ENCODE measurements around the gene SP2. TPM values are rescaled to one million over a fixed set of nuclear protein-coding genes. Genes with fewer than 3 reads are reported as not detected.

SP2 gene
- total and polyA plus RNA-seq, 2 of the 13 experiments (the other 11 are each of a cell fraction or from before 2014, with no cell fraction given), result 1.4 to 4.8 TPM

DNA sequence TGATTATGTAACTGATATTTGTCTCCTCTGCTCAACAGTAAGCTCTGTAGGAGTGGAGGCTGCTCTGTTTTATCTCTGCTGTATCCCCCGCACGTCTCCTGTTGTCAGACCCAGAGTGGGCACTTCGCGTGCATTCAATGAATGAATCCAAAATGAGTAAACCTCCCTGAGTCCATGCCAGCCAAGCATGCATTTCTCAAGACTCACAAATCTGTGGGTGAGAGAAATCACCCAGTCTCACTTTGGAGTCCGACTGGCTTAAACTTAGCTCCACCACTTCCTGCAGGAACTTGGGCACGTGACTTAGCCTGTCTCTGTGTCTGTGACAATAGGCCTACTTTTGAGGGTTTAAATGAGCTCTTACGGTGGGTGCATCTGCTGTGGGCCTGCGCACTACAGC lies 49.0 kb downstream of the SP2 start:
- Histone ChIP-seq H3K4me2 (ENCODE audit: low read depth, low read length) (no peak overlapping the region), H3K79me2 (ENCODE audit: insufficient read depth, low read length) (peaks cover 20% of the 10 kb centered on the region), H3K27me3 (ENCODE audit: control insufficient read depth in 1 of 2, insufficient read depth in 2 of 2, low read length in 2 of 2) (no peaks in the 10 kb centered on the region), H3K4me1 (ENCODE audit: insufficient read depth, low read length) (peaks cover 92% of the 10 kb centered on the region), H3K4me3 (replicated peaks in 1 of 3; ENCODE audit: insufficient read depth in 1 of 3, low read depth in 2 of 3, low read length in 3 of 3) (no peak overlapping the region), H3K36me3 (replicated peaks in 1 of 2; ENCODE audit: control insufficient read depth in 1 of 2, insufficient read depth in 2 of 2, low read length in 2 of 2) (peaks cover 6 to 42% of the 10 kb centered on the region in 2 experiments), H2AFZ (ENCODE audit: low read length) (no peak overlapping the region), H3K27ac (ENCODE audit: extremely low read length, insufficient read depth, low read length) (peak overlapping the region; percentile 55), H3K9ac (ENCODE audit: insufficient read depth, low read depth, low read length) (no peak overlapping the region), H4K20me1 (ENCODE audit: insufficient read depth, low read length) (no peaks in the 10 kb centered on the region), H3K9me3 (ENCODE audit: low read length) (no peaks in the 10 kb centered on the region)
- in situ Hi-C loops (cut with HindIII; ENCODE audit: extremely low pct_ligation_motif_present, low pct_unique_long_range_greater_than_20kb), result no loop called here
- no peak for DNase-seq (ENCODE audit: low spot score)
- intact Hi-C loops (cut with micrococcal nuclease; ENCODE audit: unreplicated experiment), result no loop called here
- no peak for FAIRE-seq
- CTCF ChIA-PET (ENCODE audit: low intra/inter-chr PET ratio, low total read pairs), result no interaction called here
- ATAC-seq, result no peak
- no TSS peak for BruUV-seq (replicated peaks)
- POLR2A ChIA-PET, result no interaction called here
- WGBS (ENCODE audit: low lambda C conversion rate), result 96% methylated on average over 8 of the region's 8 CpGs
- TF ChIP-seq, protein P1, sequence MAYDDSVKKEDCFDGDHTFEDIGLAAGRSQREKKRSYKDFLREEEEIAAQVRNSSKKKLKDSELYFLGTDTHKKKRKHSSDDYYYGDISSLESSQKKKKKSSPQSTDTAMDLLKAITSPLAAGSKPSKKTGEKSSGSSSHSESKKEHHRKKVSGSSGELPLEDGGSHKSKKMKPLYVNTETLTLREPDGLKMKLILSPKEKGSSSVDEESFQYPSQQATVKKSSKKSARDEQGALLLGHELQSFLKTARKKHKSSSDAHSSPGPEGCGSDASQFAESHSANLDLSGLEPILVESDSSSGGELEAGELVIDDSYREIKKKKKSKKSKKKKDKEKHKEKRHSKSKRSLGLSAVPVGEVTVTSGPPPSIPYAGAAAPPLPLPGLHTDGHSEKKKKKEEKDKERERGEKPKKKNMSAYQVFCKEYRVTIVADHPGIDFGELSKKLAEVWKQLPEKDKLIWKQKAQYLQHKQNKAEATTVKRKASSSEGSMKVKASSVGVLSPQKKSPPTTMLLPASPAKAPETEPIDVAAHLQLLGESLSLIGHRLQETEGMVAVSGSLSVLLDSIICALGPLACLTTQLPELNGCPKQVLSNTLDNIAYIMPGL (CRISPR knock-in tag; IDR thresholded peaks at IDR 0.05; ENCODE audit: borderline replicate concordance in 1 of 2, low read depth in 1 of 2), result no peak
- TF ChIP-seq, protein P2, sequence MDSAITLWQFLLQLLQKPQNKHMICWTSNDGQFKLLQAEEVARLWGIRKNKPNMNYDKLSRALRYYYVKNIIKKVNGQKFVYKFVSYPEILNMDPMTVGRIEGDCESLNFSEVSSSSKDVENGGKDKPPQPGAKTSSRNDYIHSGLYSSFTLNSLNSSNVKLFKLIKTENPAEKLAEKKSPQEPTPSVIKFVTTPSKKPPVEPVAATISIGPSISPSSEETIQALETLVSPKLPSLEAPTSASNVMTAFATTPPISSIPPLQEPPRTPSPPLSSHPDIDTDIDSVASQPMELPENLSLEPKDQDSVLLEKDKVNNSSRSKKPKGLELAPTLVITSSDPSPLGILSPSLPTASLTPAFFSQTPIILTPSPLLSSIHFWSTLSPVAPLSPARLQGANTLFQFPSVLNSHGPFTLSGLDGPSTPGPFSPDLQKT (CRISPR knock-in tag; IDR thresholded peaks at IDR 0.05; ENCODE audit: borderline replicate concordance), result no peak
- TF ChIP-seq GABPA (IDR thresholded peaks at IDR 0.05; ENCODE audit: low read depth, low read length), result no peak
- no peak for TF ChIP-seq GABPA (CRISPR knock-in tag; IDR thresholded peaks at IDR 0.05; ENCODE audit: low read depth)
- TF ChIP-seq ELF1 (CRISPR knock-in tag; IDR thresholded peaks at IDR 0.05), result no peak
- no peak for TF ChIP-seq FOXK1 (CRISPR knock-in tag; IDR thresholded peaks at IDR 0.05; ENCODE audit: borderline replicate concordance, low read depth)
- TF ChIP-seq ZNF33B (CRISPR knock-in tag; IDR thresholded peaks at IDR 0.05), result no peak
- no peak for TF ChIP-seq IRX3 (CRISPR knock-in tag; IDR thresholded peaks at IDR 0.05; ENCODE audit: borderline replicate concordance, low read depth)
- no peak for TF ChIP-seq ZNF562 (CRISPR knock-in tag; IDR thresholded peaks at IDR 0.05; ENCODE audit: borderline replicate concordance)
- no peak for TF ChIP-seq ZFY (CRISPR knock-in tag; IDR thresholded peaks at IDR 0.05)
- TF ChIP-seq SMC3 (IDR thresholded peaks at IDR 0.05; ENCODE audit: low read length), result no peak
- TF ChIP-seq SMYD3 (CRISPR knock-in tag; IDR thresholded peaks at IDR 0.05), result no peak
- TF ChIP-seq, protein P3, sequence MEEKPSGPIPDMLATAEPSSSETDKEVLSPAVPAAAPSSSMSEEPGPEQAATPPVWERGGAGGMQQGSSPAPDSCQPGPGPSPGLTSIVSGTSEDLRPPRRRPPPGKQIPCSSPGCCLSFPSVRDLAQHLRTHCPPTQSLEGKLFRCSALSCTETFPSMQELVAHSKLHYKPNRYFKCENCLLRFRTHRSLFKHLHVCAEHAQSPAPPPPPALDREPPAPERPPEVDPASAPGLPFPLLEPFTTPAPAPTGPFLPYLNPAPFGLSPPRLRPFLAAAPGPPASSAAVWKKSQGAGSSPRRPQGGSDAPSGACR (CRISPR knock-in tag; IDR thresholded peaks at IDR 0.05), result no peak
- TF ChIP-seq ARHGAP35 (CRISPR knock-in tag; IDR thresholded peaks at IDR 0.05; ENCODE audit: borderline replicate concordance), result no peak
- TF ChIP-seq, protein P4, sequence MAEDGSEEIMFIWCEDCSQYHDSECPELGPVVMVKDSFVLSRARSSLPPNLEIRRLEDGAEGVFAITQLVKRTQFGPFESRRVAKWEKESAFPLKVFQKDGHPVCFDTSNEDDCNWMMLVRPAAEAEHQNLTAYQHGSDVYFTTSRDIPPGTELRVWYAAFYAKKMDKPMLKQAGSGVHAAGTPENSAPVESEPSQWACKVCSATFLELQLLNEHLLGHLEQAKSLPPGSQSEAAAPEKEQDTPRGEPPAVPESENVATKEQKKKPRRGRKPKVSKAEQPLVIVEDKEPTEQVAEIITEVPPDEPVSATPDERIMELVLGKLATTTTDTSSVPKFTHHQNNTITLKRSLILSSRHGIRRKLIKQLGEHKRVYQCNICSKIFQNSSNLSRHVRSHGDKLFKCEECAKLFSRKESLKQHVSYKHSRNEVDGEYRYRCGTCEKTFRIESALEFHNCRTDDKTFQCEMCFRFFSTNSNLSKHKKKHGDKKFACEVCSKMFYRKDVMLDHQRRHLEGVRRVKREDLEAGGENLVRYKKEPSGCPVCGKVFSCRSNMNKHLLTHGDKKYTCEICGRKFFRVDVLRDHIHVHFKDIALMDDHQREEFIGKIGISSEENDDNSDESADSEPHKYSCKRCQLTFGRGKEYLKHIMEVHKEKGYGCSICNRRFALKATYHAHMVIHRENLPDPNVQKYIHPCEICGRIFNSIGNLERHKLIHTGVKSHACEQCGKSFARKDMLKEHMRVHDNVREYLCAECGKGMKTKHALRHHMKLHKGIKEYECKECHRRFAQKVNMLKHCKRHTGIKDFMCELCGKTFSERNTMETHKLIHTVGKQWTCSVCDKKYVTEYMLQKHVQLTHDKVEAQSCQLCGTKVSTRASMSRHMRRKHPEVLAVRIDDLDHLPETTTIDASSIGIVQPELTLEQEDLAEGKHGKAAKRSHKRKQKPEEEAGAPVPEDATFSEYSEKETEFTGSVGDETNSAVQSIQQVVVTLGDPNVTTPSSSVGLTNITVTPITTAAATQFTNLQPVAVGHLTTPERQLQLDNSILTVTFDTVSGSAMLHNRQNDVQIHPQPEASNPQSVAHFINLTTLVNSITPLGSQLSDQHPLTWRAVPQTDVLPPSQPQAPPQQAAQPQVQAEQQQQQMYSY (CRISPR knock-in tag; IDR thresholded peaks at IDR 0.05), result no peak
- TF ChIP-seq REXO4 (CRISPR knock-in tag; IDR thresholded peaks at IDR 0.05; ENCODE audit: borderline replicate concordance), result no peak

Data from HepG2 (cell line).